Gastrocnemius medialis (tissue), 4 donors: ENCODE data around the gene COL2A1.

Source experiments
- CTCF ChIP-seq, 5 experiments: fragments of 450-650 bp in 3 of 5; fragments of 200-600 bp in 2 of 5; sonication (generic) in 2 of 5; IDR thresholded peaks in 4 of 5; conservative IDR thresholded peaks in 1 of 5; 1 replicate in 4 of 5; 2 replicates in 1 of 5; pipeline ENCODE4 v1.5.1; 2016 to 2019; ENCODE audit warnings: antibody characterized with exemption in 5 of 5, mild to moderate bottlenecking in 3 of 5, moderate library complexity in 3 of 5
- POLR2A ChIP-seq, 2 donors: fragments of 450-650 bp; IDR thresholded peaks; one replicate each; pipeline ENCODE4 v1.6.1; 2017; ENCODE audit warnings: antibody characterized with exemption in 2 of 2, mild to moderate bottlenecking in 2 of 2, moderate library complexity in 2 of 2

GRCh38 chr12:47949441-47950341 lies 54.6 kb downstream of the COL2A1 start:
- TF ChIP-seq POLR2A (IDR thresholded peaks at IDR 0.05), result no peak
- peak; percentile 66 to 76 (median 72) for TF ChIP-seq CTCF (IDR thresholded peaks at IDR 0.05 in 4 of 5, conservative IDR thresholded peaks at IDR 0.05 in 1 of 5)
